CD4-positive, alpha-beta T cell treated with Interleukin-4 for 1 hour (primary cell): Measurements from ENCODE around the gene ADM2.
"Not testable (repeated sequence)": the region's sequence is repeated elsewhere in the genome, so short reads cannot be mapped to it uniquely, and the experiment has no call there.

ENCODE experiments used
- DNase-seq, 2 donors: peaks; one replicate each; pipeline ENCODE4 v3.0.0-alpha.2; 2020 to 2022

ADM2 gene

GRCh38 chr22:50481440-50482106 is at the start of gene ADM2:
TSS of gene ADM2 (plus strand) at chr22:50481543. CDS start at chr22:50481848, 305 bp downstream.
- peak; percentile 53 to 75 for DNase-seq

GRCh38 chr22:50432131-50432876 is 49.0 kb upstream of the ADM2 start:
- DNase-seq, result no peak

- DNase-seq, result not testable (repeated sequence)
Measured at GRCh38 chr22:50432877-50433510, 48.3 kb upstream of the ADM2 start.

GRCh38 chr22:50434849-50435248 is 46.5 kb upstream of the ADM2 start:
- DNase-seq, result no peak

GRCh38 chr22:50435291-50436014 is 45.9 kb upstream of the ADM2 start:
- DNase-seq, result no peak

GRCh38 chr22:50436015-50436830 is 45.1 kb upstream of the ADM2 start:
- no peak for DNase-seq

- no peak for DNase-seq
Measured at GRCh38 chr22:50436841-50437341, 44.5 kb upstream of the ADM2 start.

- no peak for DNase-seq
Measured at GRCh38 chr22:50437511-50438304, 43.6 kb upstream of the ADM2 start.

GRCh38 chr22:50438305-50439275 is 42.8 kb upstream of the ADM2 start:
- DNase-seq, result no peak

- DNase-seq, result no peak
Measured at GRCh38 chr22:50439314-50439870, 42.0 kb upstream of the ADM2 start.

GRCh38 chr22:50439871-50440331 is 41.4 kb upstream of the ADM2 start:
- no peak for DNase-seq

GRCh38 chr22:50440544-50441249 is 40.6 kb upstream of the ADM2 start:
- no peak for DNase-seq

GRCh38 chr22:50441428-50441993 is 39.8 kb upstream of the ADM2 start:
- DNase-seq, result no peak

GRCh38 chr22:50443197-50443596 is 38.1 kb upstream of the ADM2 start:
- no peak for DNase-seq

- DNase-seq, result no peak
Measured at GRCh38 chr22:50443801-50444625, 37.3 kb upstream of the ADM2 start.

GRCh38 chr22:50444663-50445062 is 36.7 kb upstream of the ADM2 start:
- DNase-seq, result no peak

- DNase-seq, result peak; percentile 46 to 56
Measured at GRCh38 chr22:50445071-50445879, 36.1 kb upstream of the ADM2 start.
